H9 (cell line): ENCODE data around the gene DOCK1. TPM values are rescaled to one million over a fixed set of nuclear protein-coding genes. Genes with fewer than 3 reads are reported as not detected.

ENCODE experiments used
- DNase-seq: peaks from one replicate; pipeline ENCODE4 v3.0.0-alpha.2; 2017
- H2AFZ ChIP-seq: one replicate; pipeline ENCODE4 v1.6.1; 2013; ENCODE audit warnings: mild to moderate bottlenecking, low read length, control low read depth, moderate library complexity
- H2AK5ac ChIP-seq: 2 replicates; pipeline ENCODE4 v1.6.1; 2013; ENCODE audit warnings: low read length, control low read depth, mixed read lengths; ENCODE audit not compliant: insufficient read length
- H2BK120ac ChIP-seq: one replicate; pipeline ENCODE4 v1.6.1; 2013; ENCODE audit warnings: low read depth, mild to moderate bottlenecking, low read length, control low read depth, inconsistent platforms; ENCODE audit not compliant: poor library complexity, severe bottlenecking
- H2BK12ac ChIP-seq: 2 replicates; pipeline ENCODE4 v1.6.1; 2013; ENCODE audit warnings: low read length, control low read depth, mixed read lengths, low read depth; ENCODE audit not compliant: insufficient read length
- H2BK15ac ChIP-seq: 2 replicates; pipeline ENCODE4 v1.6.1; 2013; ENCODE audit warnings: low read depth, low read length, control low read depth
- H2BK20ac ChIP-seq: one replicate; pipeline ENCODE4 v1.6.1; 2013; ENCODE audit warnings: low read depth, mild to moderate bottlenecking, low read length, control low read depth, inconsistent platforms; ENCODE audit not compliant: poor library complexity, severe bottlenecking
- H2BK5ac ChIP-seq: 2 replicates; pipeline ENCODE4 v1.6.1; 2013; ENCODE audit warnings: low read length, control low read depth, mixed read lengths; ENCODE audit not compliant: insufficient read length
- H3K14ac ChIP-seq: 2 replicates; pipeline ENCODE4 v1.6.1; 2013; ENCODE audit warnings: low read length, control low read depth; ENCODE audit not compliant: insufficient read depth
- H3K18ac ChIP-seq: 2 replicates; pipeline ENCODE4 v1.6.1; 2013; ENCODE audit warnings: low read depth, mild to moderate bottlenecking, mixed read lengths, low read length, control low read depth; ENCODE audit not compliant: insufficient read length
- H3K23ac ChIP-seq: 2 replicates; pipeline ENCODE4 v1.6.1; 2013; ENCODE audit warnings: low read length, control low read depth, mixed read lengths, low read depth; ENCODE audit not compliant: insufficient read length
- H3K23me2 ChIP-seq: 2 replicates; pipeline ENCODE4 v1.6.1; 2013; ENCODE audit warnings: low read depth, mild to moderate bottlenecking, mixed read lengths, low read length, control low read depth; ENCODE audit not compliant: insufficient read length, poor library complexity, severe bottlenecking
- H3K27ac ChIP-seq: 2 replicates; pipeline ENCODE4 v1.5.1; 2013; ENCODE audit warnings: low read length, control low read depth, mixed read lengths, low read depth; ENCODE audit not compliant: insufficient read length
- H3K27me3 ChIP-seq: 2 replicates; pipeline ENCODE4 v1.6.1; 2013; ENCODE audit warnings: low read length, control low read depth, inconsistent platforms; ENCODE audit not compliant: insufficient read depth
- H3K4ac ChIP-seq: 2 replicates; pipeline ENCODE4 v1.6.1; 2013; ENCODE audit warnings: low read depth, mild to moderate bottlenecking, control low read depth, inconsistent platforms, low read length, moderate library complexity
- H3K4me1 ChIP-seq: 2 replicates; pipeline ENCODE4 v1.6.1; 2013; ENCODE audit warnings: low read length, control low read depth, inconsistent platforms; ENCODE audit not compliant: insufficient read depth
- H3K4me2 ChIP-seq: 2 replicates; pipeline ENCODE4 v1.6.1; 2013; ENCODE audit warnings: low read length, control low read depth, mixed read lengths; ENCODE audit not compliant: insufficient read length, insufficient read depth
- H3K56ac ChIP-seq: 2 replicates; pipeline ENCODE4 v1.6.1; 2013; ENCODE audit warnings: low read depth, mild to moderate bottlenecking, mixed read lengths, low read length, control low read depth; ENCODE audit not compliant: insufficient read length
- H3K79me1 ChIP-seq: 2 replicates; pipeline ENCODE4 v1.6.1; 2013; ENCODE audit warnings: low read depth, mild to moderate bottlenecking, moderate library complexity, low read length, control low read depth, inconsistent platforms; ENCODE audit not compliant: insufficient read depth, poor library complexity, severe bottlenecking
- H3K79me2 ChIP-seq: 2 replicates; pipeline ENCODE4 v1.6.1; 2013; ENCODE audit warnings: low read length, control low read depth, inconsistent platforms; ENCODE audit not compliant: insufficient read depth
- H3K9ac ChIP-seq: 2 replicates; pipeline ENCODE4 v1.6.1; 2013; ENCODE audit warnings: low read length, control low read depth, mixed read lengths; ENCODE audit not compliant: insufficient read length; ENCODE audit errors: extremely low read depth
- H3K9me3 ChIP-seq: one replicate; pipeline ENCODE4 v1.6.1; 2013; ENCODE audit warnings: low read depth, low read length, inconsistent platforms; ENCODE audit not compliant: control insufficient read depth
- H3T11ph ChIP-seq: one replicate; pipeline ENCODE4 v1.6.1; 2013; ENCODE audit warnings: mild to moderate bottlenecking, low read length, control low read depth, inconsistent platforms
- H4K20me1 ChIP-seq: one replicate; pipeline ENCODE4 v1.6.1; 2013; ENCODE audit not compliant: control insufficient read depth, insufficient read length, insufficient read depth
- H4K5ac ChIP-seq: 2 replicates; pipeline ENCODE4 v1.6.1; 2013; ENCODE audit warnings: low read depth, mild to moderate bottlenecking, mixed read lengths, low read length, control low read depth; ENCODE audit not compliant: insufficient read length
- H4K8ac ChIP-seq: replicated peaks from 2 replicates; pipeline ENCODE4 v1.6.1; 2013; ENCODE audit warnings: low read length, control low read depth, mixed read lengths, low read depth; ENCODE audit not compliant: insufficient read length
- H4K91ac ChIP-seq: 2 replicates; pipeline ENCODE4 v1.6.1; 2013; ENCODE audit warnings: low read depth, mild to moderate bottlenecking, moderate library complexity, mixed read lengths, low read length, control low read depth; ENCODE audit not compliant: insufficient read length
- H3K27ac Mint-ChIP-seq, 3 experiments: 2 replicates in 2 of 3; 3 replicates in 1 of 3; pipeline ENCODE4 v1.8.0; 2020 to 2021; ENCODE audit warnings: mixed read lengths in 3 of 3, mild to moderate bottlenecking in 1 of 3, moderate library complexity in 1 of 3
- H3K27me3 Mint-ChIP-seq: 2 replicates; pipeline ENCODE4 v1.8.0; 2021; ENCODE audit warnings: low read depth, mild to moderate bottlenecking, moderate library complexity, mixed read lengths
- H3K36me3 Mint-ChIP-seq, 3 experiments: 2 replicates in 2 of 3; 3 replicates in 1 of 3; pipeline ENCODE4 v1.8.0; 2020 to 2021; ENCODE audit warnings: low read depth in 3 of 3, mixed read lengths in 3 of 3; ENCODE audit not compliant: insufficient read depth in 1 of 3
- H3K4me1 Mint-ChIP-seq, 2 experiments: 2 replicates each; pipeline ENCODE4 v1.8.0; 2020; ENCODE audit warnings: mixed read lengths in 2 of 2
- H3K4me3 Mint-ChIP-seq, 2 experiments: 2 replicates in 1 of 2; 3 replicates in 1 of 2; pipeline ENCODE4 v1.8.0; 2020 to 2021; ENCODE audit warnings: mild to moderate bottlenecking in 2 of 2, mixed read lengths in 2 of 2, moderate library complexity in 1 of 2
- H3K9me3 Mint-ChIP-seq, 2 experiments: 2 replicates in 1 of 2; 3 replicates in 1 of 2; pipeline ENCODE4 v1.8.0; 2020; ENCODE audit warnings: mild to moderate bottlenecking in 2 of 2, mixed read lengths in 2 of 2, moderate library complexity in 1 of 2
- CTCF ChIP-seq: fragments of 200-600 bp; sonication (generic); conservative IDR thresholded peaks from 3 replicates; pipeline ENCODE4 v1.8.0; 2021; ENCODE audit warnings: antibody characterized with exemption, mild to moderate bottlenecking
- WGBS: extraction: QIAGEN DNeasy Blood & Tissue Kit; methylation state at CpG from one replicate; pipeline ENCODE4 v1.1.7; 2013; ENCODE audit warnings: missing lambda C conversion rate, low lambda C conversion rate, mixed read lengths; ENCODE audit not compliant: insufficient read length; ENCODE audit errors: extremely low coverage; 5-methylcytosine and 5-hydroxymethylcytosine counted together
- total RNA-seq: library from RNA; stranded (reverse); gene quantifications from 2 replicates; pipeline ENCODE4 v1.2.1, GENCODE V29; 2021

DOCK1 gene
- total RNA-seq, 1 experiment from 2014 or later: 57.0 TPM

GRCh38 chr10:126993208-126993607 lies 88.0 kb downstream of the DOCK1 start:
- Histone ChIP-seq H3K9me3 (no peaks in the 10 kb centered on the region), H3K79me2 (no peaks in the 10 kb centered on the region)
- no peaks in the 10 kb centered on the region for H3K4me1 Mint-ChIP-seq

More at GRCh38 chr10:126993208-126993607, 88.0 kb downstream of the DOCK1 start:
- Histone ChIP-seq H3K14ac (no peak overlapping the region), H2BK20ac (no peak overlapping the region), H2BK5ac (no peak overlapping the region), H3K79me1 (no peaks in the 10 kb centered on the region), H3K56ac (no peak overlapping the region), H3T11ph (no peak overlapping the region), H2BK15ac (no peak overlapping the region), H3K23ac (no peak overlapping the region), H4K91ac (no peak overlapping the region), H2AK5ac (no peak overlapping the region), H2AFZ (no peak overlapping the region), H4K20me1 (no peaks in the 10 kb centered on the region), H3K9ac (no peak overlapping the region), H4K8ac (no peak overlapping the region), H3K18ac (no peak overlapping the region), H3K4me1 (no peaks in the 10 kb centered on the region), H3K4ac (no peak overlapping the region), H2BK120ac (no peak overlapping the region), H4K5ac (no peak overlapping the region), H2BK12ac (no peak overlapping the region), H3K27me3 (no peaks in the 10 kb centered on the region), H3K4me2 (no peak overlapping the region), H3K27ac (no peak overlapping the region), H3K23me2 (no peaks in the 10 kb centered on the region)
- Mint-ChIP-seq H3K36me3 (peaks cover 66 to 90% (median 84%) of the 10 kb centered on the region in 3 experiments), H3K27me3 (no peaks in the 10 kb centered on the region; the same call in 1 of the 2 replicates), H3K27ac (no peak overlapping the region), H3K9me3 (peaks cover 0 to 17% of the 10 kb centered on the region in 2 experiments; a peak in 2 of 5 replicates), H3K4me3 (no peak overlapping the region)
- TF ChIP-seq CTCF: no peak
- no peak for DNase-seq
- no CpG with 5 or more reads among the region's 7 CpGs for WGBS
